ENCODE results near the gene CRACDL.
"Not testable (repeated sequence)": the region's sequence is repeated elsewhere in the genome, so short reads cannot be mapped to it uniquely, and the experiment has no call there.

The CRACDL gene

GRCh38 chr2:98771721-98772524 lies 164.1 kb downstream of the CRACDL start:
- FAIRE-seq: no peak

- FAIRE-seq: no peak
Observed at GRCh38 chr2:98771264-98771663, 164.8 kb downstream of the CRACDL start.

- no peak for FAIRE-seq
Observed at GRCh38 chr2:98769784-98770183, 166.2 kb downstream of the CRACDL start.

- FAIRE-seq: no peak
Observed at GRCh38 chr2:98769114-98769476, 166.9 kb downstream of the CRACDL start.

GRCh38 chr2:98768384-98769113 lies 167.5 kb downstream of the CRACDL start:
- no peak for FAIRE-seq

GRCh38 chr2:98764499-98764898 lies 171.5 kb downstream of the CRACDL start:
- FAIRE-seq: no peak

- no peak for FAIRE-seq
Observed at GRCh38 chr2:98763209-98763951, 172.6 kb downstream of the CRACDL start.

GRCh38 chr2:98761909-98762308 lies 174.1 kb downstream of the CRACDL start:
- FAIRE-seq: no peak

GRCh38 chr2:98761267-98761781 lies 174.7 kb downstream of the CRACDL start:
- FAIRE-seq: no peak

GRCh38 chr2:98759827-98760625 lies 176.0 kb downstream of the CRACDL start:
- FAIRE-seq: no peak

- FAIRE-seq: no peak
Observed at GRCh38 chr2:98759338-98759737, 176.7 kb downstream of the CRACDL start.

- FAIRE-seq: no peak
Observed at GRCh38 chr2:98757904-98758421, 178.1 kb downstream of the CRACDL start.

GRCh38 chr2:98753801-98754200 lies 182.2 kb downstream of the CRACDL start:
- FAIRE-seq: no peak

- not testable (repeated sequence) for FAIRE-seq
Observed at GRCh38 chr2:98752711-98753110, 183.3 kb downstream of the CRACDL start.

- no peak for FAIRE-seq
Observed at GRCh38 chr2:98751748-98752147, 184.3 kb downstream of the CRACDL start.

GRCh38 chr2:98750593-98751282 lies 185.3 kb downstream of the CRACDL start:
- no peak for FAIRE-seq

- FAIRE-seq: no peak
Observed at GRCh38 chr2:98749066-98749450, 187.0 kb downstream of the CRACDL start.

GRCh38 chr2:98748292-98749065 lies 187.5 kb downstream of the CRACDL start:
- FAIRE-seq: no peak

- no peak for FAIRE-seq
Observed at GRCh38 chr2:98747888-98748287, 188.1 kb downstream of the CRACDL start.

- FAIRE-seq: no peak
Observed at GRCh38 chr2:98746426-98746825, 189.6 kb downstream of the CRACDL start.

GRCh38 chr2:98744595-98744994 lies 191.4 kb downstream of the CRACDL start:
- no peak for FAIRE-seq

Measured in islet of Langerhans (tissue), 1 donor.